Measurements from ENCODE around the gene C3orf62.
"Not testable (repeated sequence)": the region's sequence is repeated elsewhere in the genome, so short reads cannot be mapped to it uniquely, and the experiment has no call there.

C3orf62 gene

GRCh38 chr3:49269443-49270155 lies 7.4 kb downstream of the C3orf62 start:
- no peak for DNase-seq (ENCODE audit: low read depth in 2 of 2)

- DNase-seq (ENCODE audit: low read depth in 2 of 2): no peak
Observed at GRCh38 chr3:49266410-49267095, 10.5 kb downstream of the C3orf62 start.

- DNase-seq (ENCODE audit: low read depth in 2 of 2): no peak
Observed at GRCh38 chr3:49265661-49266386, 11.2 kb downstream of the C3orf62 start.

- no peak for DNase-seq (ENCODE audit: low read depth in 2 of 2)
Observed at GRCh38 chr3:49263159-49263889, 13.7 kb downstream of the C3orf62 start.

GRCh38 chr3:49260806-49261324 lies 16.2 kb downstream of the C3orf62 start:
- no peak for DNase-seq (ENCODE audit: low read depth in 2 of 2)

- DNase-seq (ENCODE audit: low read depth in 2 of 2): no peak
Observed at GRCh38 chr3:49257187-49257586, 19.8 kb downstream of the C3orf62 start.

- no peak for DNase-seq (ENCODE audit: low read depth in 2 of 2)
Observed at GRCh38 chr3:49255718-49256511, 21.1 kb downstream of the C3orf62 start.

- DNase-seq (ENCODE audit: low read depth in 2 of 2): no peak
Observed at GRCh38 chr3:49255112-49255511, 21.9 kb downstream of the C3orf62 start.

GRCh38 chr3:49253512-49253911 lies 23.5 kb downstream of the C3orf62 start:
- DNase-seq (ENCODE audit: low read depth in 2 of 2): no peak

GRCh38 chr3:49248840-49249227 lies 28.2 kb downstream of the C3orf62 start:
- DNase-seq (ENCODE audit: low read depth in 2 of 2): no peak

GRCh38 chr3:49244581-49245205 lies 32.3 kb downstream of the C3orf62 start:
- no peak for DNase-seq (ENCODE audit: low read depth in 2 of 2)

GRCh38 chr3:49240091-49240490 lies 36.9 kb downstream of the C3orf62 start:
- DNase-seq (ENCODE audit: low read depth in 2 of 2): not testable (repeated sequence)

- DNase-seq (ENCODE audit: low read depth in 2 of 2): no peak
Observed at GRCh38 chr3:49238274-49239127, 38.5 kb downstream of the C3orf62 start.

- no peak for DNase-seq (ENCODE audit: low read depth in 2 of 2)
Observed at GRCh38 chr3:49237344-49237743, 39.7 kb downstream of the C3orf62 start.

- DNase-seq (ENCODE audit: low read depth in 2 of 2): no peak
Observed at GRCh38 chr3:49236226-49236625, 40.8 kb downstream of the C3orf62 start.

- not testable (repeated sequence) for DNase-seq (ENCODE audit: low read depth in 2 of 2)
Observed at GRCh38 chr3:49228817-49229216, 48.2 kb downstream of the C3orf62 start.

- no peak for DNase-seq (ENCODE audit: low read depth in 2 of 2)
Observed at GRCh38 chr3:49222002-49222401, 55.0 kb downstream of the C3orf62 start.

- not testable (repeated sequence) for DNase-seq (ENCODE audit: low read depth in 2 of 2)
Observed at GRCh38 chr3:49220985-49221563, 56.0 kb downstream of the C3orf62 start.

- DNase-seq (ENCODE audit: low read depth in 2 of 2): no peak
Observed at GRCh38 chr3:49219132-49219531, 57.9 kb downstream of the C3orf62 start.
